Measurements from ENCODE around the gene RSPH6A. TPM values are rescaled to one million over a fixed set of nuclear protein-coding genes. Genes with fewer than 3 reads are reported as not detected.

Gene RSPH6A
- polyA plus RNA-seq, 3 donors = not detected

- H3K4me1 Mint-ChIP-seq = no peaks in the 10 kb centered on the region
- intact Hi-C loops (cut with micrococcal nuclease) = no loop called here
- Histone ChIP-seq H3K9ac (ENCODE audit: insufficient read depth, low read length, poor library complexity, severe bottlenecking) (no peak overlapping the region), H3K4me2 (replicated peaks; ENCODE audit: extremely low read depth, low read length, poor library complexity, severe bottlenecking) (no peak overlapping the region), H3K36me3 (replicated peaks in 1 of 2; ENCODE audit: control insufficient read depth in 1 of 2, insufficient read depth in 2 of 2, low read length in 2 of 2) (peaks cover 97 to 99% of the 10 kb centered on the region in 2 donors), H3K27ac (ENCODE audit: low read depth in 1 of 2, low read length in 2 of 2) (no peak overlapping the region), H3K4me3 (replicated peaks in 1 of 3; ENCODE audit: low read depth in 2 of 3, low read length in 3 of 3) (no peak overlapping the region), H3K4me1 (ENCODE audit: control insufficient read depth in 1 of 2, insufficient read depth in 2 of 2, low read length in 2 of 2) (no peaks in the 10 kb centered on the region), H3K79me2 (ENCODE audit: insufficient read depth, low read length) (no peaks in the 10 kb centered on the region), H2AFZ (ENCODE audit: insufficient read depth, low read depth, low read length, poor library complexity, severe bottlenecking) (no peak overlapping the region), H4K20me1 (ENCODE audit: insufficient read depth, low read length) (peaks cover 17% of the 10 kb centered on the region), H3K9me3 (replicated peaks in 1 of 2; ENCODE audit: control insufficient read depth in 1 of 2, insufficient read depth in 1 of 2, low read length in 2 of 2) (no peaks in the 10 kb centered on the region), H3K27me3 (ENCODE audit: control insufficient read depth in 2 of 2, insufficient read depth in 2 of 2, low read length in 2 of 2) (no peaks in the 10 kb centered on the region)
- no peaks in the 10 kb centered on the region for H3K9me3 Mint-ChIP-seq
- peaks cover 93 to 100% of the 10 kb centered on the region in 2 donors for H3K36me3 Mint-ChIP-seq
- no peak for DNase-seq
- TF ChIP-seq, protein P1, sequence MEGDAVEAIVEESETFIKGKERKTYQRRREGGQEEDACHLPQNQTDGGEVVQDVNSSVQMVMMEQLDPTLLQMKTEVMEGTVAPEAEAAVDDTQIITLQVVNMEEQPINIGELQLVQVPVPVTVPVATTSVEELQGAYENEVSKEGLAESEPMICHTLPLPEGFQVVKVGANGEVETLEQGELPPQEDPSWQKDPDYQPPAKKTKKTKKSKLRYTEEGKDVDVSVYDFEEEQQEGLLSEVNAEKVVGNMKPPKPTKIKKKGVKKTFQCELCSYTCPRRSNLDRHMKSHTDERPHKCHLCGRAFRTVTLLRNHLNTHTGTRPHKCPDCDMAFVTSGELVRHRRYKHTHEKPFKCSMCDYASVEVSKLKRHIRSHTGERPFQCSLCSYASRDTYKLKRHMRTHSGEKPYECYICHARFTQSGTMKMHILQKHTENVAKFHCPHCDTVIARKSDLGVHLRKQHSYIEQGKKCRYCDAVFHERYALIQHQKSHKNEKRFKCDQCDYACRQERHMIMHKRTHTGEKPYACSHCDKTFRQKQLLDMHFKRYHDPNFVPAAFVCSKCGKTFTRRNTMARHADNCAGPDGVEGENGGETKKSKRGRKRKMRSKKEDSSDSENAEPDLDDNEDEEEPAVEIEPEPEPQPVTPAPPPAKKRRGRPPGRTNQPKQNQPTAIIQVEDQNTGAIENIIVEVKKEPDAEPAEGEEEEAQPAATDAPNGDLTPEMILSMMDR (IDR thresholded peaks at IDR 0.05) = no peak
- H3K27me3 Mint-ChIP-seq (ENCODE audit: low read depth in 3 of 3) = peaks cover 0 to 5% (median 0%) of the 10 kb centered on the region in 3 donors
- H3K27ac Mint-ChIP-seq = peak overlapping the region in 1 of 7 donors; percentile 78
- 97% methylated on average over 15 of the region's 16 CpGs for WGBS (ENCODE audit: insufficient coverage)
- H3K4me3 Mint-ChIP-seq = no peak overlapping the region
Observed at GRCh38 chr19:45827459-45828093, 12.5 kb upstream of the RSPH6A start.

GRCh38 chr19:45826934-45827333 is 11.8 kb upstream of the RSPH6A start:
- Mint-ChIP-seq H3K36me3 (peaks cover 87 to 100% of the 10 kb centered on the region in 2 donors), H3K9me3 (no peaks in the 10 kb centered on the region), H3K27me3 (ENCODE audit: low read depth in 3 of 3) (peaks cover 0 to 5% (median 0%) of the 10 kb centered on the region in 3 donors), H3K4me3 (no peak overlapping the region), H3K27ac (peak overlapping the region in 1 of 7 donors; percentile 78), H3K4me1 (no peaks in the 10 kb centered on the region)
- Histone ChIP-seq H3K4me1 (ENCODE audit: control insufficient read depth in 1 of 2, insufficient read depth in 2 of 2, low read length in 2 of 2) (no peaks in the 10 kb centered on the region), H3K36me3 (replicated peaks in 1 of 2; ENCODE audit: control insufficient read depth in 1 of 2, insufficient read depth in 2 of 2, low read length in 2 of 2) (peaks cover 94 to 97% of the 10 kb centered on the region in 2 donors), H4K20me1 (ENCODE audit: insufficient read depth, low read length) (peaks cover 17% of the 10 kb centered on the region), H3K9ac (ENCODE audit: insufficient read depth, low read length, poor library complexity, severe bottlenecking) (no peak overlapping the region), H2AFZ (ENCODE audit: insufficient read depth, low read depth, low read length, poor library complexity, severe bottlenecking) (no peak overlapping the region), H3K4me2 (replicated peaks; ENCODE audit: extremely low read depth, low read length, poor library complexity, severe bottlenecking) (no peak overlapping the region), H3K79me2 (ENCODE audit: insufficient read depth, low read length) (no peaks in the 10 kb centered on the region), H3K27me3 (ENCODE audit: control insufficient read depth in 2 of 2, insufficient read depth in 2 of 2, low read length in 2 of 2) (no peaks in the 10 kb centered on the region), H3K9me3 (replicated peaks in 1 of 2; ENCODE audit: control insufficient read depth in 1 of 2, insufficient read depth in 1 of 2, low read length in 2 of 2) (no peaks in the 10 kb centered on the region), H3K4me3 (replicated peaks in 1 of 3; ENCODE audit: low read depth in 2 of 3, low read length in 3 of 3) (no peak overlapping the region), H3K27ac (ENCODE audit: low read depth in 1 of 2, low read length in 2 of 2) (no peak overlapping the region)
- 95% methylated on average over 9 of the region's 11 CpGs for WGBS (ENCODE audit: insufficient coverage)
- no peak for DNase-seq
- TF ChIP-seq, protein P1 (IDR thresholded peaks at IDR 0.05) = no peak
- intact Hi-C loops (cut with micrococcal nuclease) = no loop called here
